ENCODE data around the gene BBIP1. TPM values are rescaled to one million over a fixed set of nuclear protein-coding genes. Genes with fewer than 3 reads are reported as not detected.

Gene BBIP1
- total RNA-seq, 1 donor from 2014 or later = 20.6 TPM

GRCh38 chr10:110852947-110853346 lies 66.0 kb downstream of the BBIP1 start:
- ATAC-seq (no peak), DNase-seq (no peak)
- intact Hi-C loops (cut with micrococcal nuclease) = no loop called here

GRCh38 chr10:110852255-110852896 lies 66.6 kb downstream of the BBIP1 start:
- DNase-seq (no peak), ATAC-seq (peak; percentile 27)
- intact Hi-C loops (cut with micrococcal nuclease) = no loop called here

- no peak for ATAC-seq
- no peak for DNase-seq
- intact Hi-C loops (cut with micrococcal nuclease) = no loop called here
Measured at GRCh38 chr10:110851020-110851612, 67.9 kb downstream of the BBIP1 start.

GRCh38 chr10:110850099-110850498 lies 68.9 kb downstream of the BBIP1 start:
- ATAC-seq = no peak
- DNase-seq = no peak
- intact Hi-C loops (cut with micrococcal nuclease) = no loop called here

Other genes with a start within 250 kb of the BBIP1 start
- gene PDCD4, start 47.3 kb downstream of the BBIP1 start, total RNA-seq = 82.4 TPM
- gene SHOC2, start 424 bp upstream of the BBIP1 start, total RNA-seq = 42.7 TPM
- 0.64 TPM for gene ADRA2A, start 157.8 kb upstream of the BBIP1 start, total RNA-seq

Measured in left ventricle myocardium superior (tissue), 1 donor.